Neutrophil (primary cell): ENCODE results near the gene IRF5.

Source experiments
- H3K27ac ChIP-seq: fragments of 200-600 bp; sonication (generic); 2 replicates; pipeline ENCODE4 v1.5.1; 2016; ENCODE audit warnings: mild to moderate bottlenecking, moderate library complexity
- H3K27me3 ChIP-seq: fragments of 200-600 bp; sonication (generic); 2 replicates; pipeline ENCODE4 v1.6.0; 2016; ENCODE audit warnings: mild to moderate bottlenecking
- H3K36me3 ChIP-seq: fragments of 200-600 bp; sonication (generic); 2 replicates; pipeline ENCODE4 v1.5.1; 2017
- H3K4me1 ChIP-seq, 2 experiments: fragments of 200-600 bp in 1 of 2; sonication (generic) in 1 of 2; 1 replicate in 1 of 2; 2 replicates in 1 of 2; pipeline versions ENCODE4 v1.5.1 to v1.6.1; 2013 to 2016; ENCODE audit warnings: low read depth in 1 of 2, low read length in 1 of 2, mild to moderate bottlenecking in 1 of 2, moderate library complexity in 1 of 2; ENCODE audit not compliant: control insufficient read depth in 1 of 2, insufficient read depth in 1 of 2
- H3K4me3 ChIP-seq, 2 experiments: fragments of 200-600 bp in 1 of 2; sonication (generic) in 1 of 2; 1 replicate in 1 of 2; 2 replicates in 1 of 2; pipeline ENCODE4 v1.5.1; 2013 to 2016; ENCODE audit warnings: low read depth in 1 of 2, low read length in 1 of 2, mild to moderate bottlenecking in 1 of 2, moderate library complexity in 1 of 2
- H3K9me3 ChIP-seq: fragments of 200-600 bp; sonication (generic); 2 replicates; pipeline ENCODE4 v1.5.1; 2016
- TF ChIP-seq, protein P1 (sequence below): fragments of 200-600 bp; sonication (generic); IDR thresholded peaks from 2 replicates; pipeline ENCODE4 v1.5.1; 2016; ENCODE audit warnings: antibody characterized with exemption

IRF5 gene

DNA sequence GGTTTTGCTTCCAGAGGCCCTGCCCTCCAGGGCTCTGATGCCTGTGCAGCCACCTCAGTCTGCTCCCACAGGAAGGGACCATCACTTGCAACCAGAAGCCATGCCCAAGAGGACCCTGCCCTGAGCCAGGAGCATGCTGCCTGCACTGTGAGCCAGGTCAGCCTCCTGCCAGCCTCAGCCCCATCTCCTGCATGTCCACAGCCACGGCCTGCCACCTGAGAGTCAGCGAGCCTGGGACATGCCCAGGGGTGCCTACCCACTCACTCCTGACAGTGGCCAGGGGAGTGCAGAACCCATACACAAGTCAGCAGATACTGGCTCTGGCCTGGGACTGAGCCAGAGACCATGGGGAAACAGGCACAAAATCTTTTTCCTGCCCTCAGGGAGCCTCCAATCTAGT, 20.6 kb upstream of the IRF5 start:
- TF ChIP-seq, protein P1, sequence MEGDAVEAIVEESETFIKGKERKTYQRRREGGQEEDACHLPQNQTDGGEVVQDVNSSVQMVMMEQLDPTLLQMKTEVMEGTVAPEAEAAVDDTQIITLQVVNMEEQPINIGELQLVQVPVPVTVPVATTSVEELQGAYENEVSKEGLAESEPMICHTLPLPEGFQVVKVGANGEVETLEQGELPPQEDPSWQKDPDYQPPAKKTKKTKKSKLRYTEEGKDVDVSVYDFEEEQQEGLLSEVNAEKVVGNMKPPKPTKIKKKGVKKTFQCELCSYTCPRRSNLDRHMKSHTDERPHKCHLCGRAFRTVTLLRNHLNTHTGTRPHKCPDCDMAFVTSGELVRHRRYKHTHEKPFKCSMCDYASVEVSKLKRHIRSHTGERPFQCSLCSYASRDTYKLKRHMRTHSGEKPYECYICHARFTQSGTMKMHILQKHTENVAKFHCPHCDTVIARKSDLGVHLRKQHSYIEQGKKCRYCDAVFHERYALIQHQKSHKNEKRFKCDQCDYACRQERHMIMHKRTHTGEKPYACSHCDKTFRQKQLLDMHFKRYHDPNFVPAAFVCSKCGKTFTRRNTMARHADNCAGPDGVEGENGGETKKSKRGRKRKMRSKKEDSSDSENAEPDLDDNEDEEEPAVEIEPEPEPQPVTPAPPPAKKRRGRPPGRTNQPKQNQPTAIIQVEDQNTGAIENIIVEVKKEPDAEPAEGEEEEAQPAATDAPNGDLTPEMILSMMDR: no peak
- Histone ChIP-seq H3K27ac (no peak overlapping the region), H3K9me3 (no peaks in the 10 kb centered on the region), H3K4me1 (peaks cover 3 to 7% of the 10 kb centered on the region in 2 experiments), H3K27me3 (peaks cover 96% of the 10 kb centered on the region), H3K4me3 (no peak overlapping the region), H3K36me3 (no peaks in the 10 kb centered on the region)

DNA sequence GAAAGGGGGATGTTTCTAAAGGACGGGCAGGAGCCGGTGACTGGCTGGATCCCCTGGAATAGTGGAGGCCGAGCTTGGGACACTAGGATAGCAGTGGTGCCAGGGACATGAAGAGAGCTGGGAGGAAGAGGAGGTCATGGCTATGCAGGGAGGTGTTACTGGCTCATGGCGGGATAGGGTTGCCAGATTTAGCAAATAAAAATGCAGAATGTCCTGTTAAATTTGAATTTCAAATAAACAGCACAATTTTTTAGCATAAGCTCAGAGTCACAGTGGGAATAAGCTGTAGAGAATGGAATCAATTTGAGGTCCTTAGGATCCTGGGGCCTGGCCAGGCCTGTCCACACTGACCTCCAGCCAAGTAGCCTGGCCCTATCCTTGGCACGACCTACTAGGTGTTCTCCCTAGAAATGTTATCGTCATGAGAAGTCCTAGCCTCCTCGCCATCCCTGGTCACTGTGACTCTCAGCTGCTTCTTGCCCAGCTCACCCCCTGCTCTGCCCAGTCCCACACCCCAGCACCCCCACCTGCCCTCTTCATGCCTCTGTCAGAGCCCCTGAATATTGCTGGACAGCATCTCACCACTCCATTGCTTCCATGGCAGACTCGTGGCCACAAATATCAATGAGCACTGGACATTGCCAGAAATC, 19.6 kb upstream of the IRF5 start:
- Histone ChIP-seq H3K9me3 (no peaks in the 10 kb centered on the region), H3K27ac (no peak overlapping the region), H3K36me3 (no peaks in the 10 kb centered on the region), H3K27me3 (peaks cover 99% of the 10 kb centered on the region), H3K4me3 (no peak overlapping the region), H3K4me1 (peaks cover 3 to 7% of the 10 kb centered on the region in 2 experiments)
- TF ChIP-seq, protein P1: no peak

DNA sequence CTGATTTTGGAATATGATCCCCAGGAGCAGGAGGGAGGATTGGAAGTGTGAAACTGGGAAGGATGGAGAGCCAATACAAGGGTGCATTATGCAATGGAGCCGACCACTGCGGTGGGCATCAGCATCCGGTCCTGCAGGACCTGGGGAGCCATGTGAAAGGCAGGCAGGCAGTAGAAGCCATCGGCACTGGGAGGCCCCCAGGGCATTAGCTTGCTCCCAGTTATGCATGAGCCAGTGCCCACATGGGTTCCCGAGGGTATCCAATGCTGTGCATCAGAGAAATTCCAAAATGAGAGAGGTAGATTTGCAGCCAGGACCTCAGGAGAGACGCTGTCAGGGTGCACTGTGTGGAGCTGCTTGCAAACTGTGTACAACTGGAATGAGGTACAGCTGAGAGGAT, 18.5 kb upstream of the IRF5 start:
- no peak overlapping the region for H3K4me3 ChIP-seq
- no peaks in the 10 kb centered on the region for H3K9me3 ChIP-seq
- H3K27me3 ChIP-seq: peaks cover 100% of the 10 kb centered on the region
- H3K36me3 ChIP-seq: no peaks in the 10 kb centered on the region
- TF ChIP-seq, protein P1: no peak
- no peak overlapping the region for H3K27ac ChIP-seq
- H3K4me1 ChIP-seq: peaks cover 3 to 7% of the 10 kb centered on the region in 2 experiments

DNA sequence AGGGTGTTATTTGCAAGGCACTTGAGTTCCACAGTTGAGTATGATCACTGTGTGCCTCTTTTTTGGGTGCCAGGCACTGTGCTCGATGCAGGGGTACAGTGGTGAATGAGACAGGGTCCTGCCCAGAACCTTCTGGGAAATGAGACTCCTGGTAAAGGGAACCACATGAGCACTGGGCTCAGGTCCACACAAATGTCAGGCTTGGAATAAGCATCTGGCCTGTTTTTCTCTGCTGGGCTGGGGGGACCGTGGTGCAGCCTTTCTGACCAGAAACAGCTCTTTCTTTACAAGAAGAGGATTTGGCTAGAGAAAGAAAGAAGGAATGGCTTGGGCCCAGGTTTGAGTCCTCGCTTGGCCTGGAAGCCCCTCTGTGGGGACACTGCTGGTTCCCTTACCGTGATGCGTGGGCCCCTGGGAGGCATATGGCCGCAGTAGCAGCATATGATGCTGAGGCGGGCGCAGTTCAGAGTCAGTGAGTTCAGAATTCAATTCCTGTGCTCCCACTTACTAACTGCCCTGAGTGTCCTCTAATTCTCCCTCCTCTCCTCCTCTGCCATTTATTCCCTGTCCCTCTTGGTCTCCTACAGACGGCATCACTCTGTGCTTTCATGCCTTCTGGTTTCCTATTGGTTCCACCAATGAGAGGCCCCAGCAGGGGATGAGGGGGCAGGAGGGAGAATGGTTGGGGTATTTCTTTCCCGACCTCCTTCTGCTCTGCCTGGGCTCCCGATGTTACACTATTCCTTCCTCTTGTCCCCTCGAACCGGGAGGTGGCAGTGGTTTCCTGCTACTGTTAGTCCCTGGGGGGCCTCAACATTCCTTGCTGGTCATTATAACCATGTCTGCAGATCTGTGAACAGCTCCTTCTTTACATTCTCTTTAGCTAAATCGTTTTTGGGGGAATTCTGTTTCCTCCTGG, 17.6 kb upstream of the IRF5 start:
- TF ChIP-seq, protein P1: no peak
- Histone ChIP-seq H3K4me1 (peaks cover 3 to 7% of the 10 kb centered on the region in 2 experiments), H3K27me3 (peaks cover 100% of the 10 kb centered on the region), H3K36me3 (no peaks in the 10 kb centered on the region), H3K27ac (no peak overlapping the region), H3K4me3 (no peak overlapping the region), H3K9me3 (no peaks in the 10 kb centered on the region)

DNA sequence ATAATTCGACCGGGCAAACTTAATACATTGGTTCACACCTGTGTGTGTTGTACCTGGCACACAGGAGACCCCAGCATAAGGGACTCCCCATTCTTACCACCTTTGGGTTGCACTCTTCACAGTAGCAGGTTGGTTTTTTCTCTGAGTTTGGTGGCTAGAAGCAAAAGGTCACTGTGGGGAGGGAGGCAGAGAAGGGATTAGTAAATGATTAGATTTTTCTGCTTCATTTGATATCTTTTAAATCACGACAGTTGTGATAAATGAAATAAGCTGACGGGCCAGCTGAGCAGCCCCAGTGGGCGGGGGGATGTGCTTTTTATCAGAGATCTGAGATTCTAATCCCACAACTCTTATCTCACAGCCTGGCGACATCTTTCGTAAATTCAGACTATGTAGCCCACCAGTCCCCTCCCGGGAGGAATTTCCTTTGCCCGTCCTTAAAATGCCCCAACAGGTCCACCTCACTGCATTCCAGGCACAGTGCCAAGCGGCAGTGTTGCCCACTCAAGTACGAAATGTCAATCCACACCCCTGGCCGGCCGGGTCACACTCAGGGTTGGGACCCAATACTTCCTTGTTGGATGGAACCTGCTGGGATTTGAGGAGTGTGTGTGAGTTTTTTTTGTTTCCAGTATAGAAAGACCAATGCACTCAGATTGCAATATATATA, 16.7 kb upstream of the IRF5 start:
- Histone ChIP-seq H3K4me3 (no peak overlapping the region), H3K9me3 (no peaks in the 10 kb centered on the region), H3K27ac (no peak overlapping the region), H3K27me3 (peaks cover 97% of the 10 kb centered on the region), H3K4me1 (no peaks in the 10 kb centered on the region), H3K36me3 (no peaks in the 10 kb centered on the region)
- TF ChIP-seq, protein P1: no peak
